Measurements from ENCODE around the gene PI4KA.

DNA sequence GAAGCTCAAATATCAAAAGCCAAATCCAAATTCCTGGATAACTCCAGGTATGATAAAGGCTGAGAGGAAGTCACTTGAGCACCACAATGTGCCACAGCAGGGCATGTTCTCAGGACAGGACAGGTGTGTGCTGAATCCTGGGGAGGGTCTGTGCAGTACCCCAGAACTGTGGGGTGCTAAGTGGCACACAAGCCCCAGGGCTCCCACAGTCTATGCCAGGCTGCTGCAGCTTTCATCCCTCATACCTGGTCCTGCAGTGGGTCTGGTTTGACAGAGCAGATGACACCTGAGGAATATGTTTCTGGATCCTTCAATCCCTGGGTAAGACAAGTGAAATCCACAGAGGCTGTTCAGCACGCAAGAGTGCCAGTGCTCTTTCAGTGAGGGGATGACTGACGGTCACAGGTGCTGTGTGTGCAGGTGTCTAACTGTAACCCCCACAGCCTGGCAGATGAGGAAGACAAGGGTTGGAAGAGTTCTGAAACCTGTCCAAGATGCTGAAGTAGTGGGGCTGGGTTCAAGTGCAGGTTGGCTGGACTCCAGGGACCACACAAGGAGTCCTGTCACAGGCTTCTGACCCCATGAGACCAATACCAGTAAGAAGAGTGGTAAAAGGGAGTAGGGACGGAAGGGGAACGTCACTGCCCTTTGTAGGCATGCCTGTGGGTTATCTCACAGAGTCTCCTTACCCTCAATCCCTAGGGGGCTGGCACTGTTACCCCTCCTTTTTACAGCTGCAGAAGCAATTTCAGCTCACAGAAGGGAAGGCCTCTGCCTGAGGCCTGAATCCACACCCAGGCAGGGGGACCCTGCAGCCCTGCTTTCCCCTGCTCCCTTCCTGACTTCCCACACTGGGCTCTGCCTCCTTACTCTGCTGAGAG is 70.6 kb downstream of the PI4KA start:
- TF ChIP-seq, protein P1, sequence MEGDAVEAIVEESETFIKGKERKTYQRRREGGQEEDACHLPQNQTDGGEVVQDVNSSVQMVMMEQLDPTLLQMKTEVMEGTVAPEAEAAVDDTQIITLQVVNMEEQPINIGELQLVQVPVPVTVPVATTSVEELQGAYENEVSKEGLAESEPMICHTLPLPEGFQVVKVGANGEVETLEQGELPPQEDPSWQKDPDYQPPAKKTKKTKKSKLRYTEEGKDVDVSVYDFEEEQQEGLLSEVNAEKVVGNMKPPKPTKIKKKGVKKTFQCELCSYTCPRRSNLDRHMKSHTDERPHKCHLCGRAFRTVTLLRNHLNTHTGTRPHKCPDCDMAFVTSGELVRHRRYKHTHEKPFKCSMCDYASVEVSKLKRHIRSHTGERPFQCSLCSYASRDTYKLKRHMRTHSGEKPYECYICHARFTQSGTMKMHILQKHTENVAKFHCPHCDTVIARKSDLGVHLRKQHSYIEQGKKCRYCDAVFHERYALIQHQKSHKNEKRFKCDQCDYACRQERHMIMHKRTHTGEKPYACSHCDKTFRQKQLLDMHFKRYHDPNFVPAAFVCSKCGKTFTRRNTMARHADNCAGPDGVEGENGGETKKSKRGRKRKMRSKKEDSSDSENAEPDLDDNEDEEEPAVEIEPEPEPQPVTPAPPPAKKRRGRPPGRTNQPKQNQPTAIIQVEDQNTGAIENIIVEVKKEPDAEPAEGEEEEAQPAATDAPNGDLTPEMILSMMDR (IDR thresholded peaks at IDR 0.05 in 8 of 11, conservative IDR thresholded peaks at IDR 0.05 in 3 of 11), result no peak
- TF ChIP-seq POLR2AphosphoS5 (IDR thresholded peaks at IDR 0.05) (peak in 1 of 3 donors; percentile 14), POLR2A (IDR thresholded peaks at IDR 0.05) (no peak)

Data from spleen (tissue), 7 donors.